ENCODE results near the gene KCNC3.

The KCNC3 gene

GRCh38 chr19:50275577-50276368 lies 53.4 kb downstream of the KCNC3 start:
- no peak overlapping the region for H3K4me3 ChIP-seq (ENCODE audit: low read length, poor library complexity, severe bottlenecking)
- no peaks in the 10 kb centered on the region for H3K27me3 ChIP-seq (ENCODE audit: insufficient read depth, low read length, poor library complexity, severe bottlenecking)
- H2AFZ ChIP-seq (ENCODE audit: low read length): no peak overlapping the region
- H3F3A ChIP-seq (ENCODE audit: low read depth): no peaks in the 10 kb centered on the region
- no peaks in the 10 kb centered on the region for H3K4me1 ChIP-seq (ENCODE audit: insufficient read depth, low read length, poor library complexity, severe bottlenecking)
- H3K36me3 ChIP-seq (ENCODE audit: insufficient read depth, low read length): no peaks in the 10 kb centered on the region
- no peaks in the 10 kb centered on the region for H3K79me2 ChIP-seq (ENCODE audit: insufficient read depth, low read length)
- H3K9me2 ChIP-seq (replicated peaks; ENCODE audit: low read depth, low read length): no peaks in the 10 kb centered on the region
- H3K9me3 ChIP-seq (ENCODE audit: insufficient read depth, low read depth, low read length): peaks cover 9% of the 10 kb centered on the region; the same call in 1 of the 2 replicates
- H3K4me2 ChIP-seq (ENCODE audit: low read depth, low read length, poor library complexity, severe bottlenecking): no peak overlapping the region
- H3K9ac ChIP-seq (ENCODE audit: low read depth, low read length, poor library complexity, severe bottlenecking): no peak overlapping the region
- TF ChIP-seq EZH2phosphoT487 (IDR thresholded peaks at IDR 0.05; ENCODE audit: borderline replicate concordance) (no peak), CTCF (conservative IDR thresholded peaks at IDR 0.05; ENCODE audit: low read length) (no peak)
- no peaks in the 10 kb centered on the region for H4K20me1 ChIP-seq (ENCODE audit: insufficient read depth, low read length, poor library complexity, severe bottlenecking)

- H3K9ac ChIP-seq (ENCODE audit: low read depth, low read length, poor library complexity, severe bottlenecking): no peak overlapping the region
- H3K79me2 ChIP-seq (ENCODE audit: insufficient read depth, low read length): no peaks in the 10 kb centered on the region
- H3F3A ChIP-seq (ENCODE audit: low read depth): no peaks in the 10 kb centered on the region
- no peaks in the 10 kb centered on the region for H3K4me1 ChIP-seq (ENCODE audit: insufficient read depth, low read length, poor library complexity, severe bottlenecking)
- no peaks in the 10 kb centered on the region for H4K20me1 ChIP-seq (ENCODE audit: insufficient read depth, low read length, poor library complexity, severe bottlenecking)
- H3K36me3 ChIP-seq (ENCODE audit: insufficient read depth, low read length): no peaks in the 10 kb centered on the region
- no peaks in the 10 kb centered on the region for H3K9me2 ChIP-seq (replicated peaks; ENCODE audit: low read depth, low read length)
- no peak overlapping the region for H2AFZ ChIP-seq (ENCODE audit: low read length)
- H3K4me3 ChIP-seq (ENCODE audit: low read length, poor library complexity, severe bottlenecking): no peak overlapping the region
- H3K9me3 ChIP-seq (ENCODE audit: insufficient read depth, low read depth, low read length): peaks cover 9% of the 10 kb centered on the region; the same call in 1 of the 2 replicates
- no peak overlapping the region for H3K4me2 ChIP-seq (ENCODE audit: low read depth, low read length, poor library complexity, severe bottlenecking)
- TF ChIP-seq CTCF (conservative IDR thresholded peaks at IDR 0.05; ENCODE audit: low read length) (no peak), EZH2phosphoT487 (IDR thresholded peaks at IDR 0.05; ENCODE audit: borderline replicate concordance) (no peak)
- no peaks in the 10 kb centered on the region for H3K27me3 ChIP-seq (ENCODE audit: insufficient read depth, low read length, poor library complexity, severe bottlenecking)
Observed at GRCh38 chr19:50273821-50274220, 55.4 kb downstream of the KCNC3 start.

- no peak overlapping the region for H3K4me3 ChIP-seq (ENCODE audit: low read length, poor library complexity, severe bottlenecking)
- no peaks in the 10 kb centered on the region for H3K4me1 ChIP-seq (ENCODE audit: insufficient read depth, low read length, poor library complexity, severe bottlenecking)
- no peaks in the 10 kb centered on the region for H3K79me2 ChIP-seq (ENCODE audit: insufficient read depth, low read length)
- no peak overlapping the region for H2AFZ ChIP-seq (ENCODE audit: low read length)
- no peaks in the 10 kb centered on the region for H3K9me2 ChIP-seq (replicated peaks; ENCODE audit: low read depth, low read length)
- H3K27me3 ChIP-seq (ENCODE audit: insufficient read depth, low read length, poor library complexity, severe bottlenecking): no peaks in the 10 kb centered on the region
- H3K36me3 ChIP-seq (ENCODE audit: insufficient read depth, low read length): no peaks in the 10 kb centered on the region
- no peaks in the 10 kb centered on the region for H4K20me1 ChIP-seq (ENCODE audit: insufficient read depth, low read length, poor library complexity, severe bottlenecking)
- peaks cover 9% of the 10 kb centered on the region; the same call in 1 of the 2 replicates for H3K9me3 ChIP-seq (ENCODE audit: insufficient read depth, low read depth, low read length)
- no peaks in the 10 kb centered on the region for H3F3A ChIP-seq (ENCODE audit: low read depth)
- H3K4me2 ChIP-seq (ENCODE audit: low read depth, low read length, poor library complexity, severe bottlenecking): no peak overlapping the region
- H3K9ac ChIP-seq (ENCODE audit: low read depth, low read length, poor library complexity, severe bottlenecking): no peak overlapping the region
- no peak for TF ChIP-seq CTCF (conservative IDR thresholded peaks at IDR 0.05; ENCODE audit: low read length)
- TF ChIP-seq EZH2phosphoT487 (IDR thresholded peaks at IDR 0.05; ENCODE audit: borderline replicate concordance): no peak
Observed at GRCh38 chr19:50272263-50272897, 56.8 kb downstream of the KCNC3 start.

Data from Loucy (cell line).